Stimulated activated CD8-positive, alpha-beta memory T cell treated with anti-CD3 and anti-CD28 coated beads, Interleukin-15, amount 100 ng/mL, for 24 hours (primary cell): ENCODE results near the gene RPL31.

ENCODE experiments used
- DNase-seq: peaks from one replicate; pipeline ENCODE4 v3.0.0-alpha.2; 2020; ENCODE audit warnings: low read depth

The RPL31 gene

GRCh38 chr2:100975521-100975785 is 26.6 kb upstream of the RPL31 start:
- DNase-seq, result no peak

GRCh38 chr2:100976061-100976460 is 26.0 kb upstream of the RPL31 start:
- DNase-seq, result no peak

- DNase-seq, result no peak
These were observed 25.3 kb upstream of the RPL31 start for GRCh38 chr2:100976645-100977391.

GRCh38 chr2:100977511-100977910 is 24.6 kb upstream of the RPL31 start:
- no peak for DNase-seq

- DNase-seq, result no peak
These were observed 23.4 kb upstream of the RPL31 start for GRCh38 chr2:100978582-100979191.

GRCh38 chr2:100980046-100980445 is 22.0 kb upstream of the RPL31 start:
- DNase-seq, result no peak

GRCh38 chr2:100981011-100981410 is 21.1 kb upstream of the RPL31 start:
- DNase-seq, result no peak

- no peak for DNase-seq
These were observed 19.6 kb upstream of the RPL31 start for GRCh38 chr2:100982431-100982861.

GRCh38 chr2:100983201-100983600 is 18.9 kb upstream of the RPL31 start:
- no peak for DNase-seq

- no peak for DNase-seq
These were observed 18.3 kb upstream of the RPL31 start for GRCh38 chr2:100983684-100984310.

- peak; percentile 42 for DNase-seq
These were observed 17.2 kb upstream of the RPL31 start for GRCh38 chr2:100984892-100985307.

- DNase-seq, result no peak
These were observed 15.9 kb upstream of the RPL31 start for GRCh38 chr2:100986157-100986556.

- DNase-seq, result no peak
These were observed 14.6 kb upstream of the RPL31 start for GRCh38 chr2:100987536-100987935.

- DNase-seq, result no peak
These were observed 14.1 kb upstream of the RPL31 start for GRCh38 chr2:100987974-100988373.

GRCh38 chr2:100988630-100989417 is 13.3 kb upstream of the RPL31 start:
- no peak for DNase-seq

- no peak for DNase-seq
These were observed 12.4 kb upstream of the RPL31 start for GRCh38 chr2:100989666-100990065.

GRCh38 chr2:100990166-100990565 is 11.9 kb upstream of the RPL31 start:
- no peak for DNase-seq

GRCh38 chr2:100990650-100991403 is 11.3 kb upstream of the RPL31 start:
- DNase-seq, result no peak

- no peak for DNase-seq
These were observed 10.7 kb upstream of the RPL31 start for GRCh38 chr2:100991404-100991773.

- no peak for DNase-seq
These were observed 9.8 kb upstream of the RPL31 start for GRCh38 chr2:100992262-100992661.

GRCh38 chr2:100993294-100993693 is 8.8 kb upstream of the RPL31 start:
- no peak for DNase-seq
